PFSK-1 (cell line): ENCODE data around the gene FCGR3A.

Experiments used
- POLR2AphosphoS5 ChIP-seq: IDR thresholded peaks from 2 replicates; pipeline ENCODE4 v1.6.1; 2012; ENCODE audit warnings: low read depth, mild to moderate bottlenecking, control low read depth, low read length, moderate library complexity
- SIN3A ChIP-seq: IDR thresholded peaks from 2 replicates; pipeline ENCODE4 v1.6.1; 2012; ENCODE audit warnings: mild to moderate bottlenecking, low read length, moderate library complexity, borderline replicate concordance; ENCODE audit not compliant: insufficient read depth
- TAF1 ChIP-seq: IDR thresholded peaks from 2 replicates; pipeline ENCODE4 v1.6.1; 2012; ENCODE audit warnings: low read length, control low read depth, borderline replicate concordance; ENCODE audit not compliant: insufficient read depth
- TF ChIP-seq, protein P1 (sequence below), 2 experiments: IDR thresholded peaks; 2 replicates each; pipeline versions ENCODE4 v1.6.1 to v1.8.0; 2011 to 2012; ENCODE audit warnings: low read depth in 2 of 2, low read length in 2 of 2, control low read depth in 1 of 2, inconsistent platforms in 1 of 2, mild to moderate bottlenecking in 1 of 2, moderate library complexity in 1 of 2; ENCODE audit not compliant: insufficient read depth in 1 of 2

DNA sequence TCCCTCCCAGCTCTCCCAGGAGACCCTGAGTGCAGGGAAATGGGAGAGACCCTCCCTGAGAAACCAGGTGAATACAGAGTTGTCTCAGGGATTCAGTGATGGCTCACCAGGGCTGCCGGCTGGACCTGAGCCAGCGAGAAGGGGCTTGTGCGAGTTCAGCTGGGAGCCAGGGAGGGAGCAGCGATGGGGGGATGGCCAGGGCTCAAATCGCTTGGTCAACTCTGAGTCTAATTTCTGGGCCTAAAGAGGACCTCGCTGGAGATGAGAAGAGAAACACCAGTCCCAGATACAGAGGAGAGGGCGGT lies 37.9 kb downstream of the FCGR3A start:
- TF ChIP-seq POLR2AphosphoS5: no peak
- TF ChIP-seq TAF1: no peak
- TF ChIP-seq, protein P1, sequence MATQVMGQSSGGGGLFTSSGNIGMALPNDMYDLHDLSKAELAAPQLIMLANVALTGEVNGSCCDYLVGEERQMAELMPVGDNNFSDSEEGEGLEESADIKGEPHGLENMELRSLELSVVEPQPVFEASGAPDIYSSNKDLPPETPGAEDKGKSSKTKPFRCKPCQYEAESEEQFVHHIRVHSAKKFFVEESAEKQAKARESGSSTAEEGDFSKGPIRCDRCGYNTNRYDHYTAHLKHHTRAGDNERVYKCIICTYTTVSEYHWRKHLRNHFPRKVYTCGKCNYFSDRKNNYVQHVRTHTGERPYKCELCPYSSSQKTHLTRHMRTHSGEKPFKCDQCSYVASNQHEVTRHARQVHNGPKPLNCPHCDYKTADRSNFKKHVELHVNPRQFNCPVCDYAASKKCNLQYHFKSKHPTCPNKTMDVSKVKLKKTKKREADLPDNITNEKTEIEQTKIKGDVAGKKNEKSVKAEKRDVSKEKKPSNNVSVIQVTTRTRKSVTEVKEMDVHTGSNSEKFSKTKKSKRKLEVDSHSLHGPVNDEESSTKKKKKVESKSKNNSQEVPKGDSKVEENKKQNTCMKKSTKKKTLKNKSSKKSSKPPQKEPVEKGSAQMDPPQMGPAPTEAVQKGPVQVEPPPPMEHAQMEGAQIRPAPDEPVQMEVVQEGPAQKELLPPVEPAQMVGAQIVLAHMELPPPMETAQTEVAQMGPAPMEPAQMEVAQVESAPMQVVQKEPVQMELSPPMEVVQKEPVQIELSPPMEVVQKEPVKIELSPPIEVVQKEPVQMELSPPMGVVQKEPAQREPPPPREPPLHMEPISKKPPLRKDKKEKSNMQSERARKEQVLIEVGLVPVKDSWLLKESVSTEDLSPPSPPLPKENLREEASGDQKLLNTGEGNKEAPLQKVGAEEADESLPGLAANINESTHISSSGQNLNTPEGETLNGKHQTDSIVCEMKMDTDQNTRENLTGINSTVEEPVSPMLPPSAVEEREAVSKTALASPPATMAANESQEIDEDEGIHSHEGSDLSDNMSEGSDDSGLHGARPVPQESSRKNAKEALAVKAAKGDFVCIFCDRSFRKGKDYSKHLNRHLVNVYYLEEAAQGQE (IDR thresholded peaks at IDR 0.05; ENCODE audit: insufficient read depth in 1 of 2, low read depth in 2 of 2, low read length in 2 of 2): no peak
- TF ChIP-seq SIN3A: no peak
